Breast epithelium (tissue), 3 donors: Measurements from ENCODE around the gene IL1RAP.

Experiments
- CTCF ChIP-seq, 3 donors: fragments of 450-650 bp; IDR thresholded peaks; one replicate each; pipeline ENCODE4 v1.5.1; 2016 to 2017; ENCODE audit warnings: antibody characterized with exemption in 3 of 3, mild to moderate bottlenecking in 3 of 3, moderate library complexity in 3 of 3
- POLR2AphosphoS5 ChIP-seq, 3 donors: sonication (generic); formaldehyde crosslinking; IDR thresholded peaks; one replicate each; pipeline ENCODE4 v1.6.1; 2017; ENCODE audit warnings: antibody characterized with exemption in 3 of 3

- TF ChIP-seq CTCF (IDR thresholded peaks at IDR 0.05) (no peak), POLR2AphosphoS5 (IDR thresholded peaks at IDR 0.05) (no peak)
These were observed 14.8 kb downstream of the IL1RAP start for GRCh38 chr3:190528706-190529105.
